ENCODE measurements around the gene UGCG.

Gene UGCG

GRCh38 chr9:111917980-111918379 is 21.4 kb downstream of the UGCG start:
- no peak overlapping the region for H3K4me3 ChIP-seq (ENCODE audit: insufficient read depth, low read length, poor library complexity, severe bottlenecking)
- H3K36me3 ChIP-seq (ENCODE audit: low read length) = peaks cover 30% of the 10 kb centered on the region
- no peak for TF ChIP-seq CTCF (IDR thresholded peaks at IDR 0.05; ENCODE audit: insufficient read depth, low read length, poor library complexity, severe bottlenecking)
- no peaks in the 10 kb centered on the region for H3K27me3 ChIP-seq (ENCODE audit: low read length)
- H3K27ac ChIP-seq (ENCODE audit: low read depth, low read length) = no peak overlapping the region
- H3K79me2 ChIP-seq (ENCODE audit: insufficient read depth, low read length) = peaks cover 95% of the 10 kb centered on the region
- H4K20me1 ChIP-seq (ENCODE audit: low read depth, low read length) = peaks cover 14% of the 10 kb centered on the region; the same call in 1 of the 2 replicates
- no peak overlapping the region for H3K4me2 ChIP-seq (ENCODE audit: low read depth, low read length, poor library complexity, severe bottlenecking)
- H3K9ac ChIP-seq (ENCODE audit: low read length) = no peak overlapping the region
- no peaks in the 10 kb centered on the region for H3K9me2 ChIP-seq (replicated peaks; ENCODE audit: insufficient read depth, low read length)
- H2AFZ ChIP-seq (ENCODE audit: low read depth, low read length, severe bottlenecking) = no peak overlapping the region
- H3K9me3 ChIP-seq (ENCODE audit: insufficient read depth, low read length) = no peaks in the 10 kb centered on the region
- H3F3A ChIP-seq (ENCODE audit: insufficient read depth) = peaks cover 19% of the 10 kb centered on the region

DNA sequence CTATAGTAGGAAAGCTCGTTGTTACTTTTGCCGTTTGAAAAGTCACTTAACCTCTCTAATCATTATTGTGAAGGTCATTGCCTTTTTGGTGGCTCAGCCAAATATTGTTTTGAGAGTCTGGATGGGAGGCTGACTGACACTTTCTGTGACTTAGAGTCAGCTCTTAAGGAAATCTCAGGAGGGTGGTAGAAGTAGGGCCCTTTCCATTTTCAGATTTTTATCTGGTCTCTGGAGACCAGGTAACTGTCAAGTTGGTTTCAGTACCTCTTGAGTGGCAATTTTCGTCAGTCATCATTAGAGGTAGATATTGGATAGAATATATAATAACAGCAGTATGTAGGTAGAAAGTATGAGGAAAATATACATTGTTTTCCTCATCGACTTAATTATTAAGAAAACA is 23.3 kb downstream of the UGCG start:
- Histone ChIP-seq H3K36me3 (ENCODE audit: low read length) (peaks cover 31% of the 10 kb centered on the region), H4K20me1 (ENCODE audit: low read depth, low read length) (0 out of 2 replicates have a peak, but pooled peaks cover under 1% of the 10 kb centered on the region), H3K4me2 (ENCODE audit: low read depth, low read length, poor library complexity, severe bottlenecking) (no peak overlapping the region), H3K4me3 (ENCODE audit: insufficient read depth, low read length, poor library complexity, severe bottlenecking) (no peak overlapping the region), H3K9me3 (ENCODE audit: insufficient read depth, low read length) (no peaks in the 10 kb centered on the region), H3K27me3 (ENCODE audit: low read length) (no peaks in the 10 kb centered on the region), H2AFZ (ENCODE audit: low read depth, low read length, severe bottlenecking) (no peak overlapping the region), H3K79me2 (ENCODE audit: insufficient read depth, low read length) (peaks cover 83% of the 10 kb centered on the region), H3K9me2 (replicated peaks; ENCODE audit: insufficient read depth, low read length) (no peaks in the 10 kb centered on the region), H3K9ac (ENCODE audit: low read length) (no peak overlapping the region), H3K27ac (ENCODE audit: low read depth, low read length) (no peak overlapping the region), H3F3A (ENCODE audit: insufficient read depth) (peaks cover 35% of the 10 kb centered on the region)
- TF ChIP-seq CTCF (IDR thresholded peaks at IDR 0.05; ENCODE audit: insufficient read depth, low read length, poor library complexity, severe bottlenecking) = no peak
- no peak for TF ChIP-seq EZH2phosphoT487 (conservative IDR thresholded peaks at IDR 0.05; ENCODE audit: low read length)

DNA sequence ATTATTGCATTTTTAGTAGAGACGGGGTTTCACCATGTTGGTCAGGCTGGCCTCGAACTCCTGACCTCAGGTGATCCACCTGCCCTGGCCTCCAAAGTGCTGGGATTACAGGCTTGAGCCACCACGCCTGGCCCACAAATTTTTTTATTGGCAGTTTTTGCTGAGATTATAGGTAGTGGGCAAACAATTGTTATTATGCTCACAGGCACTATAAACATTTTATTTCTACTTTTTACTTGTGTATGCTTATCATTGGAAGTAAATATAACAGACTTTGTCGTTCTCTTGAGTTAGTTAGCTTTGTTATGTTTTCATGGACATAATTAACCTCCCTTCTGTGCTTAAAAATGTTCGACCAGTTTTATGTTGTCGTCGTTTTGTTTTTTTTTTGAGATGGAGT is 23.9 kb downstream of the UGCG start:
- no peak overlapping the region for H3K27ac ChIP-seq (ENCODE audit: low read depth, low read length)
- no peaks in the 10 kb centered on the region for H4K20me1 ChIP-seq (ENCODE audit: low read depth, low read length)
- H3K27me3 ChIP-seq (ENCODE audit: low read length) = no peaks in the 10 kb centered on the region
- peaks cover 80% of the 10 kb centered on the region for H3K79me2 ChIP-seq (ENCODE audit: insufficient read depth, low read length)
- no peaks in the 10 kb centered on the region for H3K9me3 ChIP-seq (ENCODE audit: insufficient read depth, low read length)
- H3K36me3 ChIP-seq (ENCODE audit: low read length) = peaks cover 27% of the 10 kb centered on the region
- H3K9ac ChIP-seq (ENCODE audit: low read length) = no peak overlapping the region
- no peak overlapping the region for H2AFZ ChIP-seq (ENCODE audit: low read depth, low read length, severe bottlenecking)
- H3K4me3 ChIP-seq (ENCODE audit: insufficient read depth, low read length, poor library complexity, severe bottlenecking) = no peak overlapping the region
- no peaks in the 10 kb centered on the region for H3K9me2 ChIP-seq (replicated peaks; ENCODE audit: insufficient read depth, low read length)
- peaks cover 39% of the 10 kb centered on the region for H3F3A ChIP-seq (ENCODE audit: insufficient read depth)
- TF ChIP-seq EZH2phosphoT487 (conservative IDR thresholded peaks at IDR 0.05; ENCODE audit: low read length) = no peak
- TF ChIP-seq CTCF (IDR thresholded peaks at IDR 0.05; ENCODE audit: insufficient read depth, low read length, poor library complexity, severe bottlenecking) = no peak
- no peak overlapping the region for H3K4me2 ChIP-seq (ENCODE audit: low read depth, low read length, poor library complexity, severe bottlenecking)

Data from SU-DHL-6 (cell line).